H1 (cell line): ENCODE results near the gene EBLN2. TPM values are rescaled to one million over a fixed set of nuclear protein-coding genes. Genes with fewer than 3 reads are reported as not detected.

ENCODE experiments used
- CTCF ChIA-PET: fragments of 300-600 bp; sonication (Branson Sonifier 250); formaldehyde crosslinking; loops from one replicate; lab custom pipeline; 2021; ENCODE audit not compliant: partially characterized antibody; lab: Charles Lee
- POLR2A ChIA-PET: fragments of 300-600 bp; sonication (Branson Sonifier 250); formaldehyde crosslinking; loops from one replicate; lab custom pipeline; 2021; ENCODE audit warnings: inconsistent platforms; ENCODE audit not compliant: partially characterized antibody; lab: Charles Lee
- DNase-seq, 2 experiments: peaks; one replicate each; pipeline versions ENCODE4 v3.0.0 to v3.0.0-alpha.2; 2010 to 2022; ENCODE audit warnings: low spot score in 2 of 2, low read depth in 1 of 2, mixed read lengths in 1 of 2
- FAIRE-seq: peaks from 2 replicates; lab custom pipeline; 2011; peaks lifted over from hg19 to GRCh38; lab: Jason Lieb, UNC
- H2AFZ ChIP-seq: 2 replicates; pipeline ENCODE4 v1.8.1; 2012; ENCODE audit warnings: low read length, inconsistent platforms
- H2AK5ac ChIP-seq: 2 replicates; pipeline ENCODE4 v1.6.1; 2013; ENCODE audit warnings: low read depth, low read length
- H2BK120ac ChIP-seq: replicated peaks from 2 replicates; pipeline ENCODE3; 2013; ENCODE audit warnings: low read depth, low read length, inconsistent platforms
- H2BK12ac ChIP-seq: 2 replicates; pipeline ENCODE4 v1.6.1; 2013; ENCODE audit warnings: low read depth, low read length
- H2BK15ac ChIP-seq: 2 replicates; pipeline ENCODE4 v1.6.1; 2013; ENCODE audit warnings: low read length
- H2BK20ac ChIP-seq: 2 replicates; pipeline ENCODE4 v1.6.1; 2013; ENCODE audit warnings: low read length
- H2BK5ac ChIP-seq: 2 replicates; pipeline ENCODE4 v1.6.1; 2013; ENCODE audit warnings: low read depth, low read length
- H3K14ac ChIP-seq: 2 replicates; pipeline ENCODE4 v1.6.1; 2013; ENCODE audit warnings: inconsistent platforms; ENCODE audit not compliant: insufficient read length
- H3K18ac ChIP-seq: 2 replicates; pipeline ENCODE4 v1.6.1; 2013; ENCODE audit warnings: low read length; ENCODE audit errors: extremely low read depth
- H3K23ac ChIP-seq: 2 replicates; pipeline ENCODE4 v1.6.1; 2013; ENCODE audit warnings: inconsistent platforms; ENCODE audit not compliant: insufficient read length
- H3K23me2 ChIP-seq: 2 replicates; pipeline ENCODE4 v1.6.1; 2013; ENCODE audit warnings: low read depth, low read length
- H3K27ac ChIP-seq: 2 replicates; pipeline ENCODE4 v1.6.1; 2011; ENCODE audit warnings: low read depth, low read length, inconsistent platforms
- H3K27me3 ChIP-seq, 4 experiments: replicated peaks in 1 of 4; 1 replicate in 1 of 4; 2 replicates in 3 of 4; pipeline versions ENCODE4 v1.6.1 to v1.8.1; 2011 to 2013; ENCODE audit warnings: low read length in 3 of 4, mild to moderate bottlenecking in 3 of 4, inconsistent platforms in 2 of 4, mixed read lengths in 2 of 4, moderate library complexity in 1 of 4; ENCODE audit not compliant: control insufficient read depth in 3 of 4, insufficient read depth in 3 of 4; ENCODE audit errors: extremely low read depth in 1 of 4
- H3K36me3 ChIP-seq, 4 experiments: 2 replicates each; pipeline versions ENCODE4 v1.6.1 to v1.8.1; 2011 to 2013; ENCODE audit warnings: mild to moderate bottlenecking in 4 of 4, low read length in 3 of 4, moderate library complexity in 2 of 4, control low read depth in 1 of 4, inconsistent platforms in 1 of 4; ENCODE audit not compliant: insufficient read depth in 4 of 4, control insufficient read depth in 2 of 4
- H3K4ac ChIP-seq: replicated peaks from 2 replicates; pipeline ENCODE3; 2013; ENCODE audit warnings: low read length, low read depth, mixed read lengths, inconsistent platforms; ENCODE audit not compliant: insufficient read length
- H3K4me1 ChIP-seq, 4 experiments: replicated peaks in 1 of 4; 1 replicate in 1 of 4; 2 replicates in 3 of 4; pipeline versions ENCODE4 v1.6.1 to v1.8.1; 2011 to 2013; ENCODE audit warnings: low read length in 3 of 4, inconsistent platforms in 2 of 4, mixed read lengths in 1 of 4; ENCODE audit not compliant: insufficient read depth in 4 of 4, control insufficient read depth in 3 of 4
- H3K4me2 ChIP-seq, 2 experiments: 2 replicates each; pipeline versions ENCODE4 v1.6.1 to v1.8.1; 2011 to 2013; ENCODE audit warnings: low read depth in 2 of 2, low read length in 2 of 2, control low read depth in 1 of 2, inconsistent platforms in 1 of 2, mild to moderate bottlenecking in 1 of 2; ENCODE audit not compliant: insufficient read depth in 1 of 2
- H3K4me3 ChIP-seq, 4 experiments: fragments of 200-600, 300-600 bp in 1 of 4; sonication (generic), shearing (Covaris generic), sonication (Bioruptor Twin) in 1 of 4; 2 replicates each; pipeline versions ENCODE4 v1.5.1 to v1.8.1; 2011 to 2016; ENCODE audit warnings: low read length in 4 of 4, low read depth in 3 of 4, control low read depth in 2 of 4, inconsistent platforms in 2 of 4, mild to moderate bottlenecking in 2 of 4, mixed read lengths in 1 of 4, moderate library complexity in 1 of 4; ENCODE audit not compliant: insufficient read depth in 2 of 4; ENCODE audit errors: extremely low read depth in 1 of 4
- H3K56ac ChIP-seq: replicated peaks from 2 replicates; pipeline ENCODE3; 2013; ENCODE audit warnings: low read depth, mild to moderate bottlenecking, mixed read lengths, low read length, inconsistent platforms; ENCODE audit not compliant: insufficient read length
- H3K79me1 ChIP-seq: 2 replicates; pipeline ENCODE4 v1.6.1; 2013; ENCODE audit warnings: low read depth, low read length, control low read depth
- H3K79me2 ChIP-seq, 2 experiments: 2 replicates each; pipeline versions ENCODE4 v1.6.1 to v1.8.1; 2012 to 2013; ENCODE audit warnings: low read length in 2 of 2, mild to moderate bottlenecking in 2 of 2, inconsistent platforms in 1 of 2; ENCODE audit not compliant: insufficient read depth in 2 of 2, control insufficient read depth in 1 of 2
- H3K9ac ChIP-seq, 4 experiments: replicated peaks in 1 of 4; 1 replicate in 1 of 4; 2 replicates in 3 of 4; pipeline versions ENCODE4 v1.6.1 to v1.8.1; 2011 to 2013; ENCODE audit warnings: low read depth in 3 of 4, low read length in 3 of 4, control low read depth in 2 of 4, mild to moderate bottlenecking in 2 of 4, moderate library complexity in 2 of 4, inconsistent platforms in 1 of 4; ENCODE audit errors: extremely low read depth in 1 of 4
- H3K9me3 ChIP-seq, 2 experiments: 2 replicates each; pipeline versions ENCODE4 v1.6.1 to v1.8.1; 2012 to 2013; ENCODE audit warnings: mild to moderate bottlenecking in 2 of 2, moderate library complexity in 2 of 2, control low read depth in 1 of 2, inconsistent platforms in 1 of 2, low read depth in 1 of 2, low read length in 1 of 2, mixed read lengths in 1 of 2; ENCODE audit not compliant: insufficient read depth in 2 of 2
- H4K20me1 ChIP-seq, 2 experiments: replicated peaks in 1 of 2; 2 replicates each; pipeline versions ENCODE3 to v1.8.1; 2011 to 2013; ENCODE audit warnings: inconsistent platforms in 2 of 2, low read length in 2 of 2, mild to moderate bottlenecking in 1 of 2; ENCODE audit not compliant: insufficient read depth in 2 of 2, control insufficient read depth in 1 of 2
- H4K5ac ChIP-seq: 2 replicates; pipeline ENCODE4 v1.6.1; 2013; ENCODE audit warnings: low read length, low read depth, mixed read lengths, inconsistent platforms; ENCODE audit not compliant: insufficient read length
- H4K8ac ChIP-seq: 2 replicates; pipeline ENCODE4 v1.8.0; 2013; ENCODE audit warnings: mild to moderate bottlenecking, moderate library complexity, low read length, inconsistent platforms; ENCODE audit not compliant: insufficient read depth; ENCODE audit errors: extremely low read depth
- H4K91ac ChIP-seq: replicated peaks from 2 replicates; pipeline ENCODE3; 2013; ENCODE audit warnings: low read length, mixed read lengths, inconsistent platforms; ENCODE audit not compliant: insufficient read length
- CHD1 ChIP-seq: IDR thresholded peaks from 2 replicates; pipeline ENCODE4 v1.6.1; 2012; ENCODE audit warnings: low read depth, low read length, improper control_type of control experiment
- HDAC6 ChIP-seq: IDR thresholded peaks from one replicate; pipeline ENCODE4 v1.7.1; 2012; ENCODE audit warnings: low read depth, mild to moderate bottlenecking, inconsistent platforms, low read length, moderate library complexity
- RBBP5 ChIP-seq: IDR thresholded peaks from 2 replicates; pipeline ENCODE4 v1.7.1; 2012; ENCODE audit warnings: low read depth, mild to moderate bottlenecking, inconsistent platforms, low read length, moderate library complexity, borderline replicate concordance
- USF2 ChIP-seq: IDR thresholded peaks from 2 replicates; pipeline ENCODE4 v1.6.1; 2011; ENCODE audit warnings: low read length, improper control_type of control experiment
- WGBS, 2 experiments: shearing (Covaris generic) in 1 of 2; methylation state at CpG; one replicate each; pipeline versions ENCODE4 v1.1.6 to v1.1.7; 2013 to 2015; ENCODE audit warnings: low lambda C conversion rate in 2 of 2, mixed read lengths in 2 of 2, inconsistent platforms in 1 of 2, low coverage in 1 of 2, missing lambda C conversion rate in 1 of 2; ENCODE audit not compliant: insufficient replicate concordance in 2 of 2, insufficient coverage in 1 of 2, insufficient read length in 1 of 2; ENCODE audit errors: extremely low coverage in 1 of 2, missing lambda C conversion rate in 1 of 2; 5-methylcytosine and 5-hydroxymethylcytosine counted together
- polyA plus RNA-seq, 7 experiments: library from polyadenylated mRNA; depleted of rRNA in 3 of 7; stranded (reverse) in 5 of 7; unstranded in 2 of 7; fragments of >200 nt in 5 of 7; fragments of 200-250 nt in 2 of 7; gene quantifications; 1 replicate in 5 of 7; 2 replicates in 1 of 7; 4 replicates in 1 of 7; pipeline versions ENCODE4 v1.2.1 to v1.2.3, GENCODE V29; 2011 to 2013; ENCODE audit warnings: missing spikeins in 2 of 7, mixed read lengths in 2 of 7
- total RNA-seq: library from RNA; stranded (reverse); fragmentation: NEBNext Ultra II Directional; extraction: Animal tissue kit (Norgen Biotek cat#: 25700); gene quantifications from 2 replicates; pipeline ENCODE4 v1.2.1, GENCODE V29; 2021

Gene EBLN2
- total and polyA plus RNA-seq, 2 of the 8 experiments (the other 6 are each of a cell fraction or from before 2014, with no cell fraction given): 1.9 to 3.8 TPM

DNA sequence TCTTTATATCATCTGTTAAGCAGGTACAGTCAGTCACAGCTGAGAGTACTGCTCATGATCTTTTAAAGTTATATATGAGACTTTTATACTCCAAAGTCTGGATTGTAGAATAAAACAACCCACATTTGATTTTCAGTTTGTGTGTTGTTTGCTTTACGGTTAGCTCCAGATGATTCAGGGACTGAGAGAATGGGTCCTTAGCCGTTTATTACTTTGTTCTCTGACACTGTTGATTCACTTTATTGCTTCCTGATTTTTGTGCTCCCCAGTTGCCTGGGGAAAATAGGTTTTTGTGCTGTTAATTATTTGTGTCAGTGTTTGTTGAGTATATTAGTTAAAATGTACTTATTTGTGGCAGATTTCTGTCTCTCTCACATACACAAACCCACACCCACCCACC, 8.6 kb upstream of the EBLN2 start:
- Histone ChIP-seq H3K23ac (no peak overlapping the region), H3K79me1 (no peaks in the 10 kb centered on the region), H2BK20ac (no peak overlapping the region), H4K5ac (no peak overlapping the region), H3K27me3 (no peaks in the 10 kb centered on the region), H3K27ac (no peak overlapping the region), H4K91ac (no peak overlapping the region), H3K9ac (no peak overlapping the region), H3K14ac (no peak overlapping the region), H3K9me3 (no peaks in the 10 kb centered on the region), H2AK5ac (no peak overlapping the region), H2BK12ac (no peak overlapping the region), H3K36me3 (peaks cover 0 to 6% (median 0%) of the 10 kb centered on the region in 4 experiments; a peak in 1 of 8 replicates), H3K4me3 (no peak overlapping the region), H4K8ac (no peak overlapping the region), H2BK15ac (no peak overlapping the region), H4K20me1 (peaks cover 2% of the 10 kb centered on the region in 2 experiments), H3K18ac (no peak overlapping the region), H3K4ac (no peak overlapping the region), H3K56ac (no peak overlapping the region), H3K79me2 (peaks cover 0 to 53% of the 10 kb centered on the region in 2 experiments; a peak in 3 of 4 replicates), H3K23me2 (no peaks in the 10 kb centered on the region)
- CTCF ChIA-PET: no interaction called here
- DNase-seq (no peak), FAIRE-seq (no peak)
- TF ChIP-seq RBBP5 (no peak), USF2 (no peak), CHD1 (no peak), HDAC6 (no peak)
- TF ChIP-seq, all 59 proteins: peak for 0
- Histone ChIP-seq H3K4me1 (no peaks in the 10 kb centered on the region), H2BK5ac (no peak overlapping the region), H2BK120ac (no peak overlapping the region), H3K4me2 (no peak overlapping the region), H2AFZ (no peak overlapping the region)
- POLR2A ChIA-PET: no interaction called here
- WGBS, 2 experiments: 76% methylated on average over 2 of the region's 2 CpGs; no CpG with 5 or more reads in 1 of the 2 experiments
